Chondrocyte (in vitro differentiated cells): ENCODE results near the gene RPL3. TPM values are rescaled to one million over a fixed set of nuclear protein-coding genes. Genes with fewer than 3 reads are reported as not detected.
"Not testable (repeated sequence)": the region's sequence is repeated elsewhere in the genome, so short reads cannot be mapped to it uniquely, and the experiment has no call there.

ENCODE experiments used
- DNase-seq: peaks from one replicate; pipeline ENCODE4 v3.0.0; 2021; ENCODE audit warnings: mixed read lengths, low spot score
- H3K27ac Mint-ChIP-seq: one replicate; pipeline ENCODE4 v1.8.0; 2021; ENCODE audit warnings: mild to moderate bottlenecking, moderate library complexity, mixed read lengths; ENCODE audit not compliant: unreplicated experiment
- H3K27me3 Mint-ChIP-seq: 2 replicates; pipeline ENCODE4 v1.8.0; 2021; ENCODE audit warnings: low read depth, mixed read lengths
- H3K36me3 Mint-ChIP-seq: 2 replicates; pipeline ENCODE4 v1.8.0; 2021; ENCODE audit warnings: low read depth, mixed read lengths
- H3K4me1 Mint-ChIP-seq: 2 replicates; pipeline ENCODE4 v1.8.0; 2021; ENCODE audit warnings: low read depth, mild to moderate bottlenecking, mixed read lengths
- H3K4me3 Mint-ChIP-seq: one replicate; pipeline ENCODE4 v1.8.0; 2021; ENCODE audit warnings: mild to moderate bottlenecking, moderate library complexity, mixed read lengths; ENCODE audit not compliant: unreplicated experiment
- H3K9me3 Mint-ChIP-seq: 2 replicates; pipeline ENCODE4 v1.8.0; 2021; ENCODE audit warnings: low read depth, mixed read lengths
- total RNA-seq: library from RNA; stranded (reverse); gene quantifications from 3 replicates; pipeline ENCODE4 v1.2.1, GENCODE V29; 2021
- TF ChIP-seq, protein P1 (sequence below): fragments of 200-600 bp; sonication (generic); IDR thresholded peaks from 2 replicates; pipeline ENCODE4 v1.5.0; 2021; ENCODE audit warnings: antibody characterized with exemption, mild to moderate bottlenecking, moderate library complexity

The RPL3 gene
- total RNA-seq, 1 donor from 2014 or later: 1,326 TPM

DNA sequence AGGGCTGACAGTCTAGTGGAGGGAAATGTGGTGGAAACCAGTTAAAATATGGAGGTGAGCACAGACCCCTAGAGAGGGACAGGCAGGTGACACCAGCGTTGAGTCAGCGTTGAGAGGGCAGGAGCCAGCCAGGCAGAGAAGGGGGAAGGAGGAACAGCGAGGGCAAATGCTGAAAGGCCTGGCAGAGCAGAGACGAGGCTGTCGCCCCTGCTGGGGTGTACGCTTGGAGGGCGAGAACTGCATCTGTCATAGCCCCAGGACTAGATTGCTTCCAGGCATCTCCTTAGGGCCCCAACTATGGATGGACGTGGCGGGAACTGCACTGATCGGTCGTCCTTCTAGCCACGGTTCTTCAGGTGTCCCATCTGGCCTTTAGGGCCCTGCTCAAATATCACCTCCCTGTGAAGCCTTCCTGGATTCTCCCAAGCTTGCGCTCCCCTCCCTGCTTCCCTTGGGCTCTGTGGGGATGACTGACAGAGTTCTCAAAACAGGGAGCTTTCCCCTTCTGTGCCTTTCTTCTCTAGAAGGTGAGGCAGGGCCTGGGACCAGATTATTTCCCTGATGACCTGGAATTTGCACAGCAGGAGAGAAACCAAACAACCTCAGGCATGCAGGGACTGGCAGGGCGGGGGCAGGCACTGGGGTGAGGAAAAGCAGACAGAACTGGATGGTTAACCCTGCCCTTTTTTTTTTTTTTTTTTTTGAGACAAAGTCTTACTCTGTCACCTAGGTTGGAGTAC, 41.4 kb upstream of the RPL3 start:
- DNase-seq: no peak
- Mint-ChIP-seq H3K36me3 (peaks cover 2% of the 10 kb centered on the region), H3K9me3 (no peaks in the 10 kb centered on the region), H3K27me3 (no peaks in the 10 kb centered on the region), H3K27ac (peak overlapping the region; percentile 30), H3K4me1 (peaks cover 37% of the 10 kb centered on the region), H3K4me3 (no peak overlapping the region)
- TF ChIP-seq, protein P1, sequence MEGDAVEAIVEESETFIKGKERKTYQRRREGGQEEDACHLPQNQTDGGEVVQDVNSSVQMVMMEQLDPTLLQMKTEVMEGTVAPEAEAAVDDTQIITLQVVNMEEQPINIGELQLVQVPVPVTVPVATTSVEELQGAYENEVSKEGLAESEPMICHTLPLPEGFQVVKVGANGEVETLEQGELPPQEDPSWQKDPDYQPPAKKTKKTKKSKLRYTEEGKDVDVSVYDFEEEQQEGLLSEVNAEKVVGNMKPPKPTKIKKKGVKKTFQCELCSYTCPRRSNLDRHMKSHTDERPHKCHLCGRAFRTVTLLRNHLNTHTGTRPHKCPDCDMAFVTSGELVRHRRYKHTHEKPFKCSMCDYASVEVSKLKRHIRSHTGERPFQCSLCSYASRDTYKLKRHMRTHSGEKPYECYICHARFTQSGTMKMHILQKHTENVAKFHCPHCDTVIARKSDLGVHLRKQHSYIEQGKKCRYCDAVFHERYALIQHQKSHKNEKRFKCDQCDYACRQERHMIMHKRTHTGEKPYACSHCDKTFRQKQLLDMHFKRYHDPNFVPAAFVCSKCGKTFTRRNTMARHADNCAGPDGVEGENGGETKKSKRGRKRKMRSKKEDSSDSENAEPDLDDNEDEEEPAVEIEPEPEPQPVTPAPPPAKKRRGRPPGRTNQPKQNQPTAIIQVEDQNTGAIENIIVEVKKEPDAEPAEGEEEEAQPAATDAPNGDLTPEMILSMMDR: no peak

DNA sequence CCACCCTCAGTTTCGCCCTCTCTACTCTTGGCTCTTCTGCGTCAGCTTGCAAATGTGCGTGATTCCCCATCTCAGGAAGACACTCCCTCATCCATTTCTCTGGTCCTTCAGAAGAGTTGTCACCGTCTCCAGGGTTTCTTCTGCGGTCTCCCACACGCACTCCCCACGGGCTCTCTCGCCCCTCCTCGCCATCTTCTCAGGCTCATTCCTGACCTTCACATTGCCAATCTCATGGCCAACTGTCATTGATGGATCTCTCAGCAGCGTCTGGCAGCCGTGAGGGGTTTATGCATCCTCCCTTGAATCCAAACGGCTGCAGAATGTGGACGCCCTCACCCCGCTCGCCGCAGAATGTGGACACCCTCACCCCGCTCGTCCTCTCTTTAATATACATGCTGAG, 40.8 kb upstream of the RPL3 start:
- no peaks in the 10 kb centered on the region for H3K27me3 Mint-ChIP-seq
- no peak overlapping the region for H3K4me3 Mint-ChIP-seq
- TF ChIP-seq, protein P1: no peak
- H3K36me3 Mint-ChIP-seq: peaks cover 2% of the 10 kb centered on the region
- H3K27ac Mint-ChIP-seq: no peak overlapping the region
- DNase-seq: no peak
- peaks cover 36% of the 10 kb centered on the region for H3K4me1 Mint-ChIP-seq
- H3K9me3 Mint-ChIP-seq: no peaks in the 10 kb centered on the region

DNA sequence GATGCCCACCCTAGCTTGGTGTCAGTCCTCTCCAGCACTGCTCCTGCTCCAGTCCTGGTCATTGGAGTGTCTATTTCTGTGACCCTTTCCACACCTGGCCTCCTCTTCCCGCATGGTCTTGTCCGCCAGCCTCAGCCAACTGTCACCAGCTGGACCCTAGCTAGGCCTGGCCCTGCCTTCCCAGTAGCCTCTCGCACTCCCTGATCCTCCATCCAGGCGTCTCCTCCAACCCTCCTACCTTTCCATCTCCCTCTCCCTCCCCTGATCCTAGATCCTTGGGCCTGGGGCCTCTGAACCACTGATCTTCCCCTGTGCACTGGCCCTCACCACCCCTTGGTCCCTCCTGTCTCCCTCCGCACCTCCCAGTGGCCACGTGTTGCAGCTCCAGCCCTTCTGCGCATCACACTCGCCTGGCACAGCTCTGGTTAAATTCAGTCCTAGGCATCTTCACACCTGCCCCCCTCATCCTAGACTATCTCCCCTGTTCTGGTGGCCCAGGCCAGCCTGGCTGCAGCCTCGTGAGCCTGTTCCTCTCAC, 40.3 kb upstream of the RPL3 start:
- H3K4me3 Mint-ChIP-seq: no peak overlapping the region
- no peaks in the 10 kb centered on the region for H3K9me3 Mint-ChIP-seq
- no peak overlapping the region for H3K27ac Mint-ChIP-seq
- no peaks in the 10 kb centered on the region for H3K27me3 Mint-ChIP-seq
- DNase-seq: no peak
- peaks cover 2% of the 10 kb centered on the region for H3K36me3 Mint-ChIP-seq
- TF ChIP-seq, protein P1: no peak
- peaks cover 31% of the 10 kb centered on the region for H3K4me1 Mint-ChIP-seq

DNA sequence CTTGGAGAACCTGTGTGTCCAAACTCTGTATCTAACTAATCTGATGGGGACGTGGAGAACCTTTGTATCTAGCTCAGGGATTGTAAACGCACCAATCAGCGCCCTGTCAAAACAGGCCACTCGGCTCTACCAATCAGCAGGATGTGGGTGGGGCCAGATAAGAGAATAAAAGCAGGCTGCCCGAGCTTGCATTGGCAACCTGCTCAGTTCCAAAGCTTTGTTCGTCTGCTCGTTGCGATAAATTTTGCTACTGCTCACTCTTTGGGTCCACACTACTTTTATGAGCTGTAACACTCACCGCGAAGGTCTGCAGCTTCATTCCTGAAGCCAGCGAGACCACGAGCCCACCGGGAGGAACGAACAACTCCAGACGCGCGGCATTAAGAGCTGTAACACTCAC, 38.8 kb upstream of the RPL3 start:
- H3K27ac Mint-ChIP-seq: not testable (repeated sequence)

DNA sequence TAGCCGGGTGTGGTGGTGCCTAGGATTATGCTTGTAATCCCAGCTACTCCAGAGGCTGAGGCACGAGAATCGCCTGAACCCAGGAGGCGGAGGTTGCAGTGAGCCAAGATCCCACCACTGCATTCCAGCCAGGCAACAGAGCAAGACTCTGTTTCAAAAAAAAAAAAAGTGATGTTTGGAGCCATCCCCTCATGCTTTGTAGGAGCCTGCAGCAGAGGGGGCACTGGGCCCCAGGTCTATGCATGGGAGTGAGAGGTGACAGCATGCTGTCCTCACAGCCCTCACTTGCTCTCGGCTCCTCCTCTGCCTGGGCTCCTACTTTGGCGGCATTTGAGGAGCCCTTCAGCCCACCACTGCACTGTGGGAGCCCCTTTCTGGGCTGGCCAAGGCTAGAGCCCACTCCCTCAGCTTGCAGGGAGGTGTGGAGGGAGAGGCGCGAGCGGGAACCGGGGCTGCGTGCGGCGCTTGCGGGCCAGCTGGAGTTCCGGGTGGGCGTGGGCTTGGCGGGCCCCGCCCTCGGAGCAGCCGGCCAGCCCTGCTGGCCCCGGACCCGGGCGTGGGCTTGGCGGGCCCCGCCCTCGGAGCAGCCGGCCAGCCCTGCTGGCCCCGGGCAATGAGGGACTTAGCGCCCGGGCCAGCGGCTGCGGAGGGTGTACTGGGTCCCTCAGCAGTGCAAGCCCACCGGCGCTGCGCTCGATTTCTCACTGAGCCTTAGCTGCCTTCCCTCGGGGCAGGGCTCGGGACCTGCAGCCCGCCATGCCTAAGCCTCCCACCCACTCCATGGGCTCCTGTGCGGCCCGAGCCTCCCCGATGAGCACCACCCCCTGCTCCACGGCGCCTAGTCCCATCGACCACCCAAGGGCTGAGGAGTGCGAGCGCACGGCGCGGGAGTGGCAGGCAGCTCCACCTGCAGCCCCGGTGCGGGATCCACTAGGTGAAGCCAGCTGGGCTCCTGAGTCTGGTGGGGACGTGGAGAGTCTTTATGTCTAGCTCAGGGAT, 38.0 kb upstream of the RPL3 start:
- not testable (repeated sequence) for DNase-seq, H3K27me3 Mint-ChIP-seq, H3K4me3 Mint-ChIP-seq, H3K27ac Mint-ChIP-seq, H3K4me1 Mint-ChIP-seq, H3K9me3 Mint-ChIP-seq, H3K36me3 Mint-ChIP-seq

More for the DNA sequence above, 38.8 kb upstream of the RPL3 start:
- H3K36me3 Mint-ChIP-seq, H3K27me3 Mint-ChIP-seq, DNase-seq, H3K9me3 Mint-ChIP-seq, H3K4me3 Mint-ChIP-seq: not testable (repeated sequence)
- peaks cover 15% of the 10 kb centered on the region for H3K4me1 Mint-ChIP-seq

DNA sequence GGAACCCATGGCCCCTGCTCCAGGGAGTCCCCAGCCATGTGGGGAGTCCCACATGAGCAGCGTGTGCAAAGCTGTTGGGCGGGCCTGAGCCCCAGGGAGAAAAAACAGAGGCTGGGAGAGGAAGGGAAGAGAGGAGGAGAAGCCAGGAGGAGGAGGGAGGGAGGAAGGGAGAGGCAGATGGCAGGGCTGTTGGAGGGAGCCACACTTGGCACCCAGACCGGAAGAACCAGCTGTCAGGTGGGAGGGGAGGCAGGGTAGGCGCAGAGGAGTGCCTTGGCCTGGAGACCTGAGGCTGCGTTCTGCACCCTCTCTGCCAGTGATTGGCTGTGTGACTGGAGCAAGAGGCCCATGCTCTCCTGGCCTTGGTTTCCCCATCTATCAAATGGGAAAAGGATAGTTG, 37.0 kb upstream of the RPL3 start:
- H3K36me3 Mint-ChIP-seq: peaks cover 2% of the 10 kb centered on the region

DNA sequence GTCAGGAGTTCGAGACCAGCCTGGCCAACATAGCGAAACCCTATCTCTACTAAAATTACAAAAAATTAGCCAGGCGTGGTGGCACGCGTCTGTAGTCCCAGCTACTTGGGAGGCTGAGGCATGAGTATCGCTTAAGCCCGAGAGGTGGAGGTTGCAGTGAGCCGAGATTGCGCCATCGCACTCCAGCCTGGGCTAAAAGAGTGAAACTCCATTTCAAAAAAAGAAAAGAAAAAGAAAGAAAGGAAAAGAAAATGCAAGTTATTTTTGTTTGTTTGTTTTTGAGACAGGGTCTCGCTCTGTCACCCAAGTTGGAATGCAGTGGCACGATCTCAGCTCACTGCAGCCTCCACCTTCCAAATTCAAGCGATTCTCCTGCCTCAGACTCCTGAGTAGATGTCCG, 36.4 kb upstream of the RPL3 start:
- not testable (repeated sequence) for DNase-seq, H3K4me3 Mint-ChIP-seq, H3K27ac Mint-ChIP-seq, H3K27me3 Mint-ChIP-seq, H3K36me3 Mint-ChIP-seq, H3K9me3 Mint-ChIP-seq
- H3K4me1 Mint-ChIP-seq: peaks cover 16% of the 10 kb centered on the region

More for the DNA sequence above, 37.0 kb upstream of the RPL3 start:
- Mint-ChIP-seq H3K4me1 (peaks cover 15% of the 10 kb centered on the region), H3K27ac (no peak overlapping the region), H3K27me3 (no peaks in the 10 kb centered on the region), H3K9me3 (no peaks in the 10 kb centered on the region), H3K4me3 (no peak overlapping the region)
- TF ChIP-seq, protein P1: no peak
- DNase-seq: no peak
